Gastroesophageal sphincter (tissue), 4 donors: Measurements from ENCODE around the gene MGLL. TPM values are rescaled to one million over a fixed set of nuclear protein-coding genes. Genes with fewer than 3 reads are reported as not detected.
A peak's percentile ranks its signal among the peaks of the same experiment; 100 is the strongest.

Source experiments
- ATAC-seq: fragments of 150-250 bp; one replicate; pipeline ENCODE4 v1.9.1; 2016; ENCODE audit warnings: mild to moderate bottlenecking, moderate library complexity
- H3K27ac ChIP-seq, 4 donors: fragments of 200-600 bp; sonication (generic) in 3 of 4; 1 replicate in 3 of 4; 2 replicates in 1 of 4; pipeline ENCODE4 v1.5.1; 2016 to 2019
- H3K27me3 ChIP-seq: fragments of 200-600 bp; sonication (generic); one replicate; pipeline ENCODE4 v1.5.1; 2019
- H3K36me3 ChIP-seq, 2 donors: fragments of 200-600 bp; sonication (generic); one replicate each; pipeline ENCODE4 v1.5.1; 2019; ENCODE audit warnings: control low read depth in 1 of 2
- H3K4me1 ChIP-seq, 3 donors: fragments of 200-600 bp; sonication (generic); 1 replicate in 2 of 3; 2 replicates in 1 of 3; pipeline ENCODE4 v1.5.1; 2016 to 2019; ENCODE audit warnings: control low read depth in 2 of 3
- H3K4me3 ChIP-seq, 2 donors: fragments of 200-600 bp; sonication (generic); one replicate each; pipeline ENCODE4 v1.5.1; 2019; ENCODE audit warnings: mild to moderate bottlenecking in 1 of 2, moderate library complexity in 1 of 2
- H3K9me3 ChIP-seq, 3 donors: fragments of 200-600 bp; sonication (generic); one replicate each; pipeline ENCODE4 v1.5.1; 2017 to 2019; ENCODE audit warnings: control low read depth in 2 of 3
- CTCF ChIP-seq, 4 experiments: fragments of 200-600 bp in 2 of 4; fragments of 450-650 bp in 2 of 4; sonication (generic) in 1 of 4; IDR thresholded peaks; one replicate each; pipeline ENCODE4 v1.5.1; 2017 to 2019; ENCODE audit warnings: antibody characterized with exemption in 4 of 4, mild to moderate bottlenecking in 2 of 4, moderate library complexity in 2 of 4
- EP300 ChIP-seq: sonication (generic); formaldehyde crosslinking; IDR thresholded peaks from one replicate; pipeline ENCODE4 v1.6.1; 2017; ENCODE audit warnings: antibody characterized with exemption, mild to moderate bottlenecking
- POLR2A ChIP-seq, 2 donors: fragments of 450-650 bp; IDR thresholded peaks; one replicate each; pipeline ENCODE4 v1.6.1; 2017; ENCODE audit warnings: antibody characterized with exemption in 2 of 2, mild to moderate bottlenecking in 2 of 2, moderate library complexity in 1 of 2
- POLR2AphosphoS5 ChIP-seq: sonication (generic); formaldehyde crosslinking; IDR thresholded peaks from one replicate; pipeline ENCODE4 v1.6.1; 2017; ENCODE audit warnings: antibody characterized with exemption
- WGBS, 2 donors: methylation state at CpG; one replicate each; pipeline ENCODE4 v1.1.5; 2018; ENCODE audit warnings: low coverage in 1 of 2; 5-methylcytosine and 5-hydroxymethylcytosine counted together
- total RNA-seq, 4 donors: library from RNA; depleted of rRNA; stranded (reverse); fragments of >200 nt; gene quantifications; one replicate each; pipeline ENCODE4 v1.1.0, GENCODE V29; 2016

Gene MGLL
- total RNA-seq, 4 donors from 2014 or later, result 39.2 to 171 (median 55.8) TPM

GRCh38 chr3:127739347-127740135, 82.8 kb downstream of the MGLL start:
- Histone ChIP-seq H3K9me3 (no peaks in the 10 kb centered on the region), H3K4me3 (no peak overlapping the region), H3K27ac (peak overlapping the region in 3 of 4 donors; percentile 52 to 68 (median 62)), H3K27me3 (no peaks in the 10 kb centered on the region), H3K4me1 (peaks cover 0 to 84% (median 39%) of the 10 kb centered on the region in 3 donors), H3K36me3 (peaks cover 0 to 11% of the 10 kb centered on the region in 2 donors)
- 64 to 71% methylated on average over 6 to 9 of the region's 12 CpGs for WGBS, 2 donors
- ATAC-seq, result no peak
- no peak for TF ChIP-seq POLR2A (IDR thresholded peaks at IDR 0.05)
- TF ChIP-seq EP300, result no peak
- no peak for TF ChIP-seq POLR2AphosphoS5
- TF ChIP-seq CTCF (IDR thresholded peaks at IDR 0.05), result no peak

GRCh38 chr3:127738192-127738840, 84.0 kb downstream of the MGLL start:
- Histone ChIP-seq H3K36me3 (peaks cover 0 to 11% of the 10 kb centered on the region in 2 donors), H3K4me1 (peaks cover 0 to 83% (median 39%) of the 10 kb centered on the region in 3 donors), H3K27ac (peak overlapping the region in 3 of 4 donors; percentile 62 to 72 (median 68)), H3K9me3 (no peaks in the 10 kb centered on the region), H3K27me3 (no peaks in the 10 kb centered on the region), H3K4me3 (no peak overlapping the region)
- TF ChIP-seq CTCF (IDR thresholded peaks at IDR 0.05) (no peak), POLR2A (IDR thresholded peaks at IDR 0.05) (no peak), EP300 (no peak), POLR2AphosphoS5 (no peak)
- WGBS, 2 donors, result 70 to 71% methylated on average over 2 to 4 of the region's 8 CpGs
- ATAC-seq, result peak; percentile 26

GRCh38 chr3:127736801-127737539, 85.3 kb downstream of the MGLL start:
- 83 to 87% methylated on average over 3 to 4 of the region's 10 CpGs for WGBS, 2 donors
- no peaks in the 10 kb centered on the region for H3K9me3 ChIP-seq
- no peak for ATAC-seq
- H3K27ac ChIP-seq, result peak overlapping the region in 3 of 4 donors; percentile 2 to 68 (median 53)
- H3K36me3 ChIP-seq, result peaks cover 0 to 11% of the 10 kb centered on the region in 2 donors
- TF ChIP-seq EP300 (no peak), CTCF (IDR thresholded peaks at IDR 0.05) (no peak)
- no peaks in the 10 kb centered on the region for H3K27me3 ChIP-seq
- peaks cover 0 to 87% (median 39%) of the 10 kb centered on the region in 3 donors for H3K4me1 ChIP-seq
- H3K4me3 ChIP-seq, result no peak overlapping the region

GRCh38 chr3:127735767-127736693, 86.3 kb downstream of the MGLL start:
- Histone ChIP-seq H3K4me1 (peaks cover 0 to 89% (median 39%) of the 10 kb centered on the region in 3 donors), H3K36me3 (peaks cover 0 to 7% of the 10 kb centered on the region in 2 donors), H3K9me3 (no peaks in the 10 kb centered on the region), H3K27ac (peak overlapping the region in 3 of 4 donors; percentile 18 to 68 (median 53)), H3K27me3 (no peaks in the 10 kb centered on the region), H3K4me3 (no peak overlapping the region)
- TF ChIP-seq EP300, result no peak
- peak; percentile 40 for TF ChIP-seq POLR2AphosphoS5
- 30 to 39% methylated on average over 8 to 9 of the region's 9 CpGs for WGBS, 2 donors
- ATAC-seq, result peak; percentile 55
